Fibroblast of the aortic adventitia (primary cell): Measurements from ENCODE around the gene ANKRD29. TPM values are rescaled to one million over a fixed set of nuclear protein-coding genes. Genes with fewer than 3 reads are reported as not detected.
"Not testable (repeated sequence)": the region's sequence is repeated elsewhere in the genome, so short reads cannot be mapped to it uniquely, and the experiment has no call there.

Experiments
- DNase-seq: peaks from one replicate; pipeline ENCODE4 v3.0.0-alpha.2; 2010; ENCODE audit warnings: low read depth
- H3K4me3 ChIP-seq: 2 replicates; pipeline ENCODE4 v1.5.1; 2011; ENCODE audit warnings: low read depth, mild to moderate bottlenecking, control low read depth, low read length, moderate library complexity
- total RNA-seq: library from RNA; depleted of rRNA; stranded (reverse); fragments of >200 nt; gene quantifications from 2 replicates; pipeline ENCODE4 v1.2.3, GENCODE V29; 2012; ENCODE audit warnings: low replicate concordance
- TF ChIP-seq, protein P1 (sequence below): IDR thresholded peaks from 2 replicates; pipeline ENCODE4 v1.5.1; 2011; ENCODE audit warnings: mild to moderate bottlenecking, low read length, control low read depth, inconsistent platforms; ENCODE audit not compliant: insufficient read depth

Gene ANKRD29
- total RNA-seq, 1 donor: 17.4 TPM

DNA sequence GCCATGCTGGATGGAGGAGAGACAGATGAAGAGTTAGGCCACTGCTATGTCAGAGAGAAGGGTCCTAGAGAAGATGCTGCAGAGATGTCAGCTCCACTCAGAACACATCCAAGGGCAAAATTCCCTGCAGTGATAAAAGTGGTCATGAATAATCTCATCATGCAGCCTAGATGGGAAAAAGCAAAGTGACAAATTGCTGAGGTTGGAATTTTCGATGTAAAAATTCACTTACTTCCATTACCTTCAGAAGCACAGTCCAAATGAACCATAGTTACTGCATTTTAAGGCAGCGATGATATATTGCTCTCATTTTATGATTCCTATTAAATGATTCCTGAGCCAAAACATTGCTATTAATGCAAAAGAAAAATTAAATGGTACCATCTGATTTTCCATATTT is 16.4 kb downstream of the ANKRD29 start:
- DNase-seq: no peak
- H3K4me3 ChIP-seq: no peak overlapping the region
- TF ChIP-seq, protein P1, sequence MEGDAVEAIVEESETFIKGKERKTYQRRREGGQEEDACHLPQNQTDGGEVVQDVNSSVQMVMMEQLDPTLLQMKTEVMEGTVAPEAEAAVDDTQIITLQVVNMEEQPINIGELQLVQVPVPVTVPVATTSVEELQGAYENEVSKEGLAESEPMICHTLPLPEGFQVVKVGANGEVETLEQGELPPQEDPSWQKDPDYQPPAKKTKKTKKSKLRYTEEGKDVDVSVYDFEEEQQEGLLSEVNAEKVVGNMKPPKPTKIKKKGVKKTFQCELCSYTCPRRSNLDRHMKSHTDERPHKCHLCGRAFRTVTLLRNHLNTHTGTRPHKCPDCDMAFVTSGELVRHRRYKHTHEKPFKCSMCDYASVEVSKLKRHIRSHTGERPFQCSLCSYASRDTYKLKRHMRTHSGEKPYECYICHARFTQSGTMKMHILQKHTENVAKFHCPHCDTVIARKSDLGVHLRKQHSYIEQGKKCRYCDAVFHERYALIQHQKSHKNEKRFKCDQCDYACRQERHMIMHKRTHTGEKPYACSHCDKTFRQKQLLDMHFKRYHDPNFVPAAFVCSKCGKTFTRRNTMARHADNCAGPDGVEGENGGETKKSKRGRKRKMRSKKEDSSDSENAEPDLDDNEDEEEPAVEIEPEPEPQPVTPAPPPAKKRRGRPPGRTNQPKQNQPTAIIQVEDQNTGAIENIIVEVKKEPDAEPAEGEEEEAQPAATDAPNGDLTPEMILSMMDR: no peak

GRCh38 chr18:23645568-23646175 is 17.0 kb downstream of the ANKRD29 start:
- TF ChIP-seq, protein P1: no peak
- no peak for DNase-seq
- no peak overlapping the region for H3K4me3 ChIP-seq

DNA sequence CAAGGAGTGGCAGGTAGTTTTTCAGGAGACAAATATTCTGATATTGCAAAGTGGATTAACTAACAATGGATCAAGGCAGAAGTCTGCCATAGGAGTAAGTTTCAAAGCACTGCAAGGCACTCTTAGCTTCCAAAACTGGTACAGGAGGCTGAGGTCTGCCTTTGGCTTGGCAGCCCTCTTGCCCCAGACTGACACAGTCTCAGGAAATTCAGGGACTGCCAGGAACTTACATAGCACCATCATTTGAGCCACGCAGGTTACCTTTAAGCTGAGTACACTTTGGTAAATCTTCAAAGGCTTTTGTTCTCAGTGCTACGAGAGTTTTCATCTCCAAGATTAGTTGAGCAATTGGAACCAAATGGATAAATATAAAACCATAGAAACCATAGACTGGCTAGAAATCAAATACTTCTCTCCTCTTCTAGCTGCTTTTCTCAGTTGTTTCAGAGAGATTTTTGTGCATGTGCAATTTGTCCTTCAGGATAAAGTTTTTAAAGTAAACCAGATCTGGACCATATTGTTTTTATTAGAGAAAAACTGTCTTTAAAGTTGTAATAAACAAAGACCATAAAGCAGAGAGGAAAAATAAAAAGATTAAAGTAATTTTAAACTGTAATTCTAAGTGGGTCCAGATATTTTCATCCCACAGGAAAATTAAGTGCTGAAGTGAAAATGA is 18.8 kb downstream of the ANKRD29 start:
- TF ChIP-seq, protein P1: no peak
- no peak overlapping the region for H3K4me3 ChIP-seq
- DNase-seq: no peak

DNA sequence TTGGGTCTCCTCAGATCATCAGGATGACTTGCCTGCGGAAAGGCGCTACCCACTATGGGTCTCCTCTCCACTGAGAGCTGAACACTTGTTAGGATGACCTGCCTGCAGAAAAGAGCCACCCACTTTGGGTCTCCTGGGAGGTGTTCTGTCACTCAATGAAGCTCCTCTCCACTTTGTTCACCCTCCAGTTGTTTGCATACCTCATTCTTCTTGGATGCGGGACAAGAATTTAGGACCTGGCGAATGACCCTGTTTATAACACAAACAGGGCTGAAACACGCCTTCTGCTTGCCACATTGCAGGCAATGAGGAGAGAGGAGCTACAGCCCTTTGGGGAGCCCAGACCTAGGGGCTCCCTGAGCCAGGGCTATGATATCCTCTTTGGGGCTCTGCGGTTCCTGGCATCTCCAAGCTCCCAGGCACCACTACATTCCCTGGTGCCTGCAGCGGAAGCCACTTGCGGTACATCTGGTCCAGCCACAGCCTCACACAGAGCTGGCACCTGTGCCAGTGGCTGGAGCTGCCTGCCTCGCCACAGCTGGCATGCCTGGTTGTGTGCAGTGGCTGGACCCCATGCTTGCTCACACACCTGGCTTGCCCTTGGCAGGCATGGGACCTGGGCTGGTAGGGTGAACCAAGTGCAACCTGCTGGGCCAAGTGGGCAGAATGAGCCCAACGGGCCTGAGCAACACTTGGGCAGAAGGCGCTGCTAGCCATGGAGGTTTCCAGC is 20.6 kb downstream of the ANKRD29 start:
- DNase-seq: no peak
- TF ChIP-seq, protein P1: no peak
- no peak overlapping the region for H3K4me3 ChIP-seq

GRCh38 chr18:23641143-23641720 is 21.5 kb downstream of the ANKRD29 start:
- TF ChIP-seq, protein P1: no peak
- DNase-seq: no peak
- no peak overlapping the region for H3K4me3 ChIP-seq

- no peak overlapping the region for H3K4me3 ChIP-seq
- TF ChIP-seq, protein P1: peak; percentile 22
- DNase-seq: no peak
Observed at GRCh38 chr18:23640052-23640451, 22.7 kb downstream of the ANKRD29 start.

DNA sequence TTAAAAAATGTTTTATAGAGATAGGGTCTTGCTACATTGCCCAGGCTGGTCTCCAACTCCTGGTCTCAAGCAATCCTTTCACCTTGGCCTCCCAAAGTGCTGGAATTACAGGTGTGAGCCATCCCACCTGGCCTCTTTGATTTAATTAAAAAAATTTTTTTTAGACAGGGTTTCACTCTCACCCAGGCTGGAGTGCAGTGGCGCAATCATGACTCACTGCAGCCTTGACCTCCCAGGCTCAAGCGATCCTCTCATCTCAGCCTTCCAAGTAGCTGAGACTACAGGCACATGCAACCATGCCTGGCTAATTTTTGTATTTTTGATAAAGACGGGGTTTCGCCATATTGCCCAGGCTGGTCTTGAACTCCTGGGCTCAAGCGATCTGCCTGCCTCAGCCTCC is 26.3 kb downstream of the ANKRD29 start:
- H3K4me3 ChIP-seq, DNase-seq: not testable (repeated sequence)
